Measurements from ENCODE around the gene ST3GAL3. TPM values are rescaled to one million over a fixed set of nuclear protein-coding genes. Genes with fewer than 3 reads are reported as not detected.

Gene ST3GAL3
- total and polyA plus RNA-seq, 2 experiments from 2014 or later: 4.5 to 7.0 TPM

DNA sequence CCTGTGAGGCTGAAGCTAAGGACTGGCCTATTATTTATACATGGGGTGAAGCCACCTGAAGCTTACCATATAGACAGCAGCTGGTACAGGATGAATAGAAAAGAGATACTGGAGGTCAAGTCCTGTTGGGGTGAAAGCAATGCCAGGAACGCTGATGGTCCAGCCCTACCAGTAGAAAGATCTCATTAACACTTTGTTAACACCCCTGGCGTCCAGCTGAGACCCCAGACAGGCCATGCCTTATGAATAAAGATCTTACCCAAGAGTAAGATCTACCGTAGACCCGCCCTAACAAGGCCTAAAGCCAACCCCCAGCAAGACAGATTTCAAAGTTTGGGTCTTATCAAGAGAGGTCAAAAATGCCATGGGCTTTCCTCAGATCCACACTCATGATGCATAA lies 34.7 kb downstream of the ST3GAL3 start:
- H3K9me3 Mint-ChIP-seq: no peaks in the 10 kb centered on the region
- H3K4me3 ChIP-seq: no peak overlapping the region
- H3K27ac Mint-ChIP-seq: no peak overlapping the region
- no peak for DNase-seq (ENCODE audit: low spot score)
- H3K36me3 ChIP-seq (ENCODE audit: insufficient read depth): no peaks in the 10 kb centered on the region
- no peaks in the 10 kb centered on the region for H3K27me3 Mint-ChIP-seq (ENCODE audit: insufficient read depth, low read depth, poor library complexity)
- H3K9me2 ChIP-seq (ENCODE audit: insufficient read depth): no peaks in the 10 kb centered on the region
- H3K4me2 ChIP-seq: no peak overlapping the region
- H3K4me1 ChIP-seq (ENCODE audit: insufficient read depth): no peaks in the 10 kb centered on the region
- H3F3A ChIP-seq (replicated peaks; ENCODE audit: low read depth): no peaks in the 10 kb centered on the region
- no peak overlapping the region for H2AFZ ChIP-seq
- H3K27ac ChIP-seq (ENCODE audit: low read depth): no peak overlapping the region
- no peak overlapping the region for H3K4me3 Mint-ChIP-seq
- H3K4me1 Mint-ChIP-seq: no peaks in the 10 kb centered on the region
- H4K20me1 ChIP-seq (replicated peaks; ENCODE audit: insufficient read depth): no peaks in the 10 kb centered on the region; the same call in 1 of the 2 replicates
- H3K79me2 ChIP-seq (replicated peaks; ENCODE audit: insufficient read depth): no peaks in the 10 kb centered on the region
- H3K36me3 Mint-ChIP-seq (ENCODE audit: low read depth): no peaks in the 10 kb centered on the region
- ATAC-seq: no peak
- TF ChIP-seq REST (IDR thresholded peaks at IDR 0.05; ENCODE audit: unreplicated experiment): no peak
- no peak for TF ChIP-seq JUNB (IDR thresholded peaks at IDR 0.05; ENCODE audit: unreplicated experiment)
- no peak for TF ChIP-seq EZH2phosphoT487 (IDR thresholded peaks at IDR 0.05; ENCODE audit: unreplicated experiment)
- TF ChIP-seq ZNF331 (CRISPR knock-in tag; IDR thresholded peaks at IDR 0.05; ENCODE audit: low read depth): no peak
- TF ChIP-seq POLR2AphosphoS5 (IDR thresholded peaks at IDR 0.05; ENCODE audit: low read depth): no peak
- H3K27me3 ChIP-seq (ENCODE audit: insufficient read depth): no peaks in the 10 kb centered on the region

GRCh38 chr1:43743206-43743605 lies 35.9 kb downstream of the ST3GAL3 start:
- no peak for TF ChIP-seq NANOG (IDR thresholded peaks at IDR 0.05; ENCODE audit: borderline replicate concordance)
- no peak for TF ChIP-seq CREB1 (CRISPR knock-in tag; IDR thresholded peaks at IDR 0.05; ENCODE audit: low read depth)
- no peak for TF ChIP-seq STAT1 (IDR thresholded peaks at IDR 0.05; ENCODE audit: unreplicated experiment)
- TF ChIP-seq, protein P1, sequence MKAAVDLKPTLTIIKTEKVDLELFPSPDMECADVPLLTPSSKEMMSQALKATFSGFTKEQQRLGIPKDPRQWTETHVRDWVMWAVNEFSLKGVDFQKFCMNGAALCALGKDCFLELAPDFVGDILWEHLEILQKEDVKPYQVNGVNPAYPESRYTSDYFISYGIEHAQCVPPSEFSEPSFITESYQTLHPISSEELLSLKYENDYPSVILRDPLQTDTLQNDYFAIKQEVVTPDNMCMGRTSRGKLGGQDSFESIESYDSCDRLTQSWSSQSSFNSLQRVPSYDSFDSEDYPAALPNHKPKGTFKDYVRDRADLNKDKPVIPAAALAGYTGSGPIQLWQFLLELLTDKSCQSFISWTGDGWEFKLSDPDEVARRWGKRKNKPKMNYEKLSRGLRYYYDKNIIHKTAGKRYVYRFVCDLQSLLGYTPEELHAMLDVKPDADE (IDR thresholded peaks at IDR 0.05): no peak
- TF ChIP-seq, protein P2, sequence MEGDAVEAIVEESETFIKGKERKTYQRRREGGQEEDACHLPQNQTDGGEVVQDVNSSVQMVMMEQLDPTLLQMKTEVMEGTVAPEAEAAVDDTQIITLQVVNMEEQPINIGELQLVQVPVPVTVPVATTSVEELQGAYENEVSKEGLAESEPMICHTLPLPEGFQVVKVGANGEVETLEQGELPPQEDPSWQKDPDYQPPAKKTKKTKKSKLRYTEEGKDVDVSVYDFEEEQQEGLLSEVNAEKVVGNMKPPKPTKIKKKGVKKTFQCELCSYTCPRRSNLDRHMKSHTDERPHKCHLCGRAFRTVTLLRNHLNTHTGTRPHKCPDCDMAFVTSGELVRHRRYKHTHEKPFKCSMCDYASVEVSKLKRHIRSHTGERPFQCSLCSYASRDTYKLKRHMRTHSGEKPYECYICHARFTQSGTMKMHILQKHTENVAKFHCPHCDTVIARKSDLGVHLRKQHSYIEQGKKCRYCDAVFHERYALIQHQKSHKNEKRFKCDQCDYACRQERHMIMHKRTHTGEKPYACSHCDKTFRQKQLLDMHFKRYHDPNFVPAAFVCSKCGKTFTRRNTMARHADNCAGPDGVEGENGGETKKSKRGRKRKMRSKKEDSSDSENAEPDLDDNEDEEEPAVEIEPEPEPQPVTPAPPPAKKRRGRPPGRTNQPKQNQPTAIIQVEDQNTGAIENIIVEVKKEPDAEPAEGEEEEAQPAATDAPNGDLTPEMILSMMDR (conservative IDR thresholded peaks at IDR 0.05; ENCODE audit: low read depth in 2 of 2): no peak
- TF ChIP-seq ZNF114 (CRISPR knock-in tag; IDR thresholded peaks at IDR 0.05): no peak
- no peak for TF ChIP-seq JUNB (IDR thresholded peaks at IDR 0.05; ENCODE audit: unreplicated experiment)
- no peak for TF ChIP-seq REST (IDR thresholded peaks at IDR 0.05; ENCODE audit: unreplicated experiment)
- DNase-seq (ENCODE audit: low spot score): no peak
- H3F3A ChIP-seq (replicated peaks; ENCODE audit: low read depth): no peaks in the 10 kb centered on the region

More at GRCh38 chr1:43743206-43743605, 35.9 kb downstream of the ST3GAL3 start:
- Mint-ChIP-seq H3K36me3 (ENCODE audit: low read depth) (no peaks in the 10 kb centered on the region), H3K27me3 (ENCODE audit: insufficient read depth, low read depth, poor library complexity) (no peaks in the 10 kb centered on the region), H3K4me1 (no peaks in the 10 kb centered on the region), H3K27ac (no peak overlapping the region), H3K9me3 (no peaks in the 10 kb centered on the region), H3K4me3 (no peak overlapping the region)
- Histone ChIP-seq H3K27me3 (ENCODE audit: insufficient read depth) (no peaks in the 10 kb centered on the region), H3K36me3 (ENCODE audit: insufficient read depth) (no peaks in the 10 kb centered on the region), H2AFZ (no peak overlapping the region), H3K4me2 (no peak overlapping the region), H3K79me2 (replicated peaks; ENCODE audit: insufficient read depth) (no peaks in the 10 kb centered on the region), H3K9me2 (ENCODE audit: insufficient read depth) (no peaks in the 10 kb centered on the region), H3K27ac (ENCODE audit: low read depth) (no peak overlapping the region), H3K4me3 (no peak overlapping the region), H4K20me1 (replicated peaks; ENCODE audit: insufficient read depth) (no peaks in the 10 kb centered on the region; the same call in 1 of the 2 replicates), H3K4me1 (ENCODE audit: insufficient read depth) (no peaks in the 10 kb centered on the region)
- no peak for ATAC-seq

Measured in GM23338 (cell line).